MCF 10A (cell line): ENCODE measurements around the gene GPHA2. TPM values are rescaled to one million over a fixed set of nuclear protein-coding genes. Genes with fewer than 3 reads are reported as not detected.

Experiments used
- BruUV-seq: library from RNA; stranded (reverse); fragments of 400-500 nt; replicated peaks from 2 replicates; lab custom pipeline; 2021; lab: Mats Ljungman, UMichigan
- CTCF ChIA-PET: fragments of 300-600 bp; sonication (Branson Sonifier 250); formaldehyde crosslinking; extraction: SDS; loops from one replicate; lab custom pipeline; 2021; ENCODE audit warnings: antibody characterized with exemption, inconsistent platforms; lab: Yijun Ruan, JAX
- POLR2A ChIA-PET: fragments of 300-600, 350-650 bp; sonication (Branson Sonifier 250); formaldehyde crosslinking; extraction: SDS; loops from one replicate; lab custom pipeline; 2020; ENCODE audit warnings: antibody characterized with exemption, inconsistent platforms; lab: Yijun Ruan, JAX
- DNase-seq: peaks from one replicate; pipeline ENCODE4 v3.0.0-alpha.2; 2018; ENCODE audit not compliant: unreplicated experiment
- H3K27ac Mint-ChIP-seq: one replicate; pipeline ENCODE4 v1.8.0; 2022; ENCODE audit warnings: mild to moderate bottlenecking, low read depth, mixed read lengths; ENCODE audit not compliant: unreplicated experiment
- H3K27me3 Mint-ChIP-seq: one replicate; pipeline ENCODE4 v1.8.0; 2022; ENCODE audit warnings: mixed read lengths; ENCODE audit not compliant: insufficient read depth, unreplicated experiment
- H3K36me3 Mint-ChIP-seq: one replicate; pipeline ENCODE4 v1.8.0; 2022; ENCODE audit warnings: mild to moderate bottlenecking, moderate library complexity, mixed read lengths; ENCODE audit not compliant: insufficient read depth, unreplicated experiment
- H3K4me1 Mint-ChIP-seq: one replicate; pipeline ENCODE4 v1.8.0; 2022; ENCODE audit warnings: mixed read lengths; ENCODE audit not compliant: insufficient read depth, unreplicated experiment
- H3K4me3 Mint-ChIP-seq: one replicate; pipeline ENCODE4 v1.8.0; 2022; ENCODE audit warnings: mild to moderate bottlenecking, moderate library complexity, mixed read lengths; ENCODE audit not compliant: unreplicated experiment
- H3K9me3 Mint-ChIP-seq: one replicate; pipeline ENCODE4 v1.8.0; 2022; ENCODE audit warnings: mixed read lengths; ENCODE audit not compliant: unreplicated experiment
- intact Hi-C: fragments of 100-400 bp; cut with micrococcal nuclease; formaldehyde crosslinking; loops from 2 replicates; pipeline ENCODE4 v1.14.1; 2022
- total RNA-seq: library from RNA; stranded (reverse); gene quantifications from 2 replicates; pipeline ENCODE4 v1.2.3, GENCODE V29; 2022
- TF ChIP-seq, protein P1 (sequence below): fragments of 200-600 bp; IDR thresholded peaks from one replicate; pipeline ENCODE4 v1.8.0; 2022; ENCODE audit warnings: antibody characterized with exemption, mild to moderate bottlenecking; ENCODE audit not compliant: unreplicated experiment

GPHA2 gene
- total RNA-seq, 1 experiment from 2014 or later = not detected

- intact Hi-C loops = loop anchor here (5.0 kb wide), 1 partner anchor 47 kb away; no protein-coding TSS in a partner anchor
- TF ChIP-seq, protein P1, sequence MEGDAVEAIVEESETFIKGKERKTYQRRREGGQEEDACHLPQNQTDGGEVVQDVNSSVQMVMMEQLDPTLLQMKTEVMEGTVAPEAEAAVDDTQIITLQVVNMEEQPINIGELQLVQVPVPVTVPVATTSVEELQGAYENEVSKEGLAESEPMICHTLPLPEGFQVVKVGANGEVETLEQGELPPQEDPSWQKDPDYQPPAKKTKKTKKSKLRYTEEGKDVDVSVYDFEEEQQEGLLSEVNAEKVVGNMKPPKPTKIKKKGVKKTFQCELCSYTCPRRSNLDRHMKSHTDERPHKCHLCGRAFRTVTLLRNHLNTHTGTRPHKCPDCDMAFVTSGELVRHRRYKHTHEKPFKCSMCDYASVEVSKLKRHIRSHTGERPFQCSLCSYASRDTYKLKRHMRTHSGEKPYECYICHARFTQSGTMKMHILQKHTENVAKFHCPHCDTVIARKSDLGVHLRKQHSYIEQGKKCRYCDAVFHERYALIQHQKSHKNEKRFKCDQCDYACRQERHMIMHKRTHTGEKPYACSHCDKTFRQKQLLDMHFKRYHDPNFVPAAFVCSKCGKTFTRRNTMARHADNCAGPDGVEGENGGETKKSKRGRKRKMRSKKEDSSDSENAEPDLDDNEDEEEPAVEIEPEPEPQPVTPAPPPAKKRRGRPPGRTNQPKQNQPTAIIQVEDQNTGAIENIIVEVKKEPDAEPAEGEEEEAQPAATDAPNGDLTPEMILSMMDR = no peak
- no peak overlapping the region for H3K27ac Mint-ChIP-seq
- DNase-seq = no peak
- ChIA-PET CTCF (interaction anchor here (0.6 to 0.7 kb wide), 2 partner anchors 72 to 180 kb away, joined by 4 to 7 read pairs; no protein-coding TSS in a partner anchor), POLR2A (interaction anchor here (0.6 kb wide), 1 partner anchor 39 kb away, joined by 3 read pairs; no protein-coding TSS in a partner anchor)
- no peaks in the 10 kb centered on the region for H3K9me3 Mint-ChIP-seq
- no peak overlapping the region for H3K4me3 Mint-ChIP-seq
- no peaks in the 10 kb centered on the region for H3K27me3 Mint-ChIP-seq
- H3K36me3 Mint-ChIP-seq = no peaks in the 10 kb centered on the region
- peaks cover 18% of the 10 kb centered on the region for H3K4me1 Mint-ChIP-seq
- BruUV-seq = no TSS peak
Observed at GRCh38 chr11:64920124-64920523, 15.6 kb downstream of the GPHA2 start.

DNA sequence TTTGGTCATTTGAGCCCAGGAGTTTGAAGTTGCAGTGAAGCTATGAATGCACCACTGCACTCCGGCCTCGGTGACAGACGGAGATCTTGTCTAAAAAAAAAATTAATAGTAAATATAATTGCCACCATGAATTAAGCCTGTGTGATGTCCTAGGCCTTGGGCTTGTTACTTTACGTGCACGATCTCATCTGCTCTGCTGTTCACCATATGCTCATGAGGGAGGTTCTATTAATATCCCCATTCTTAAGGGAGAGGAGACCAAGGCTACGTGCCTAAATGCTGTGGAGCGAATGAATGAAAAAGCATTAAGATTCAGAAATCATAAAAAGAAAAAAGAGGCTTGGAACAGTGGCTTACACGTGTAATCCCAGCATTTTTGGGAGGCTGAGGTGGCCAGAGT, 16.1 kb downstream of the GPHA2 start:
- intact Hi-C loops = loop anchor here (5.0 to 10.0 kb wide), 3 partner anchors 48 to 195 kb away; partner anchors contain the start of genes SNX15, TM7SF2 and ZNHIT2
- DNase-seq = no peak
- TF ChIP-seq, protein P1 = no peak
- BruUV-seq = no TSS peak
- peaks cover 14% of the 10 kb centered on the region for H3K4me1 Mint-ChIP-seq
- no peaks in the 10 kb centered on the region for H3K27me3 Mint-ChIP-seq
- no peak overlapping the region for H3K4me3 Mint-ChIP-seq
- no peak overlapping the region for H3K27ac Mint-ChIP-seq
- peaks cover 2% of the 10 kb centered on the region for H3K36me3 Mint-ChIP-seq
- ChIA-PET CTCF (interaction anchor here (0.6 to 4.6 kb wide), 4 partner anchors 26 to 180 kb away, joined by 4 to 16 read pairs (median 6); no protein-coding TSS in a partner anchor), POLR2A (interaction anchor here (2.3 kb wide), 1 partner anchor 77 kb away, joined by 10 read pairs; the partner anchor contains the start of gene BATF2)
- H3K9me3 Mint-ChIP-seq = no peaks in the 10 kb centered on the region

- Mint-ChIP-seq H3K27ac (peak overlapping the region; percentile 98), H3K27me3 (no peaks in the 10 kb centered on the region), H3K9me3 (no peaks in the 10 kb centered on the region), H3K4me1 (peaks cover 6% of the 10 kb centered on the region), H3K4me3 (peak overlapping the region; percentile 90), H3K36me3 (peaks cover 15% of the 10 kb centered on the region)
- TF ChIP-seq, protein P1 = no peak
- DNase-seq = peak; percentile 34
- ChIA-PET CTCF (interaction anchor here (0.6 to 4.6 kb wide), 11 partner anchors 9 to 209 kb away, joined by 3 to 16 read pairs (median 3); partner anchors contain the start of genes ARL2, BATF2 and SNX15), POLR2A (interaction anchor here (0.7 to 4.2 kb wide), 18 partner anchors 19 to 732 kb away, joined by 3 to 27 read pairs (median 5); partner anchors contain the start of genes ARL2, BATF2, FAU and MEN1)
- BruUV-seq = no TSS peak
- intact Hi-C loops = loop anchor here (5.0 to 10.0 kb wide), 2 partner anchors 109 to 197 kb away; partner anchors contain the start of genes SNX15, TM7SF2 and ZNHIT2
Observed at GRCh38 chr11:64918017-64918416, 17.7 kb downstream of the GPHA2 start.

DNA sequence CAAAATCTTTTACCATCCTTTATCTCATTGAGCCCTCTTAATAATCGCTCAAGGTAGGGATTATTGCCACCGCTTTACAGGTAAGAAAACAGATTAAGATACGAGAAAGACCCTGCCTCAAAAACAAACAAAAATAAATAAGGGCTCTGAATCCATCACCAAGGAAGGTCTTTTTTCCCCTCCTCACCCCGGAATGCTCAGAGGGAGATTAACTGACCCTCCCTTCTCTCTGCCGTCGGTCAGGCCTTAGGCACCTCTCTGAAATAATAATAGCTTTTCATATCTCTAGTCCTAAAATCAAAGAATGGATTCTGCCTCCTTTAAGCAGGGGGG, 18.1 kb downstream of the GPHA2 start:
- CTCF ChIA-PET = interaction anchor here (0.7 to 4.6 kb wide), 7 partner anchors 9 to 209 kb away, joined by 3 to 16 read pairs (median 3); partner anchors contain the start of genes ARL2 and SNX15
- Mint-ChIP-seq H3K9me3 (no peaks in the 10 kb centered on the region), H3K27me3 (no peaks in the 10 kb centered on the region), H3K4me3 (peak overlapping the region; percentile 90), H3K27ac (peak overlapping the region; percentile 98), H3K4me1 (peaks cover 6% of the 10 kb centered on the region), H3K36me3 (peaks cover 19% of the 10 kb centered on the region)
- TF ChIP-seq, protein P1 = no peak
- intact Hi-C loops = loop anchor here (1.0 to 10.0 kb wide), 4 partner anchors 70 to 197 kb away; partner anchors contain the start of genes SNX15, TM7SF2 and ZNHIT2
- no peak for DNase-seq
- POLR2A ChIA-PET = interaction anchor here (0.7 to 4.2 kb wide), 18 partner anchors 19 to 732 kb away, joined by 3 to 27 read pairs (median 5); partner anchors contain the start of genes ARL2, BATF2, FAU and MEN1
- BruUV-seq = TSS peak; percentile 91
